Testis (tissue), 3 donors: ENCODE measurements around the gene PLN. TPM values are rescaled to one million over a fixed set of nuclear protein-coding genes. Genes with fewer than 3 reads are reported as not detected.
A peak's percentile ranks its signal among the peaks of the same experiment; 100 is the strongest.

Experiments used
- DNase-seq: peaks from one replicate; pipeline ENCODE4 v3.0.0-alpha.2; 2019
- H3K27ac ChIP-seq, 2 donors: fragments of 200-600 bp; sonication (generic); one replicate each; pipeline ENCODE4 v1.5.1; 2019
- H3K27me3 ChIP-seq: fragments of 200-600 bp; sonication (generic); one replicate; pipeline ENCODE4 v1.5.1; 2019
- H3K36me3 ChIP-seq: fragments of 200-600 bp; sonication (generic); one replicate; pipeline ENCODE4 v1.5.1; 2017; ENCODE audit warnings: low read depth; ENCODE audit errors: missing control alignments
- H3K4me1 ChIP-seq: fragments of 200-600 bp; sonication (generic); one replicate; pipeline ENCODE4 v1.5.1; 2019
- H3K4me3 ChIP-seq, 2 donors: fragments of 200-600 bp; sonication (generic); one replicate each; pipeline ENCODE4 v1.5.1; 2017 to 2019
- H3K9me3 ChIP-seq: fragments of 200-600 bp; sonication (generic); one replicate; pipeline ENCODE4 v1.5.1; 2017
- POLR2A ChIP-seq: fragments of 450-650 bp; IDR thresholded peaks from one replicate; pipeline ENCODE4 v1.6.1; 2017; ENCODE audit warnings: antibody characterized with exemption, mild to moderate bottlenecking, moderate library complexity
- WGBS, 2 donors: methylation state at CpG; one replicate each; pipeline ENCODE4 v1.1.5; 2018; 5-methylcytosine and 5-hydroxymethylcytosine counted together
- intact Hi-C: fragments of 100-400 bp; cut with DNase I; formaldehyde crosslinking; loops from one replicate; pipeline ENCODE4 v1.15.1; 2023; ENCODE audit warnings: low total_unique reads
- polyA plus RNA-seq: library from polyadenylated mRNA; stranded (reverse); fragments of 350-450 nt; fragmentation: Illumina TruSeq; extraction: RNeasy Lipid Tissue Mini Kit (QIAGEN cat#74804); gene quantifications from one replicate; pipeline ENCODE4 v1.2.3, GENCODE V29; 2014; ENCODE audit warnings: low read depth, low replicate concordance; ENCODE audit not compliant: insufficient read depth
- total RNA-seq, 2 donors: library from RNA; depleted of rRNA; stranded (reverse); fragments of >200 nt; gene quantifications; one replicate each; pipeline ENCODE4 v1.2.3, GENCODE V29; 2016
- TF ChIP-seq, protein P1 (sequence below), 3 experiments: fragments of 450-650 bp in 2 of 3; fragments of 200-600 bp in 1 of 3; sonication (generic) in 1 of 3; IDR thresholded peaks; one replicate each; pipeline ENCODE4 v1.5.1; 2016 to 2019; ENCODE audit warnings: antibody characterized with exemption in 3 of 3, mild to moderate bottlenecking in 2 of 3, moderate library complexity in 1 of 3

PLN gene
- total and polyA plus RNA-seq, 3 donors from 2014 or later = 2.0 to 15.2 (median 5.0) TPM

GRCh38 chr6:118509009-118509617, 39.0 kb upstream of the PLN start:
- Histone ChIP-seq H3K4me1 (no peaks in the 10 kb centered on the region), H3K27me3 (no peaks in the 10 kb centered on the region), H3K9me3 (no peaks in the 10 kb centered on the region), H3K36me3 (no peaks in the 10 kb centered on the region), H3K27ac (no peak overlapping the region), H3K4me3 (no peak overlapping the region)
- TF ChIP-seq, protein P1, sequence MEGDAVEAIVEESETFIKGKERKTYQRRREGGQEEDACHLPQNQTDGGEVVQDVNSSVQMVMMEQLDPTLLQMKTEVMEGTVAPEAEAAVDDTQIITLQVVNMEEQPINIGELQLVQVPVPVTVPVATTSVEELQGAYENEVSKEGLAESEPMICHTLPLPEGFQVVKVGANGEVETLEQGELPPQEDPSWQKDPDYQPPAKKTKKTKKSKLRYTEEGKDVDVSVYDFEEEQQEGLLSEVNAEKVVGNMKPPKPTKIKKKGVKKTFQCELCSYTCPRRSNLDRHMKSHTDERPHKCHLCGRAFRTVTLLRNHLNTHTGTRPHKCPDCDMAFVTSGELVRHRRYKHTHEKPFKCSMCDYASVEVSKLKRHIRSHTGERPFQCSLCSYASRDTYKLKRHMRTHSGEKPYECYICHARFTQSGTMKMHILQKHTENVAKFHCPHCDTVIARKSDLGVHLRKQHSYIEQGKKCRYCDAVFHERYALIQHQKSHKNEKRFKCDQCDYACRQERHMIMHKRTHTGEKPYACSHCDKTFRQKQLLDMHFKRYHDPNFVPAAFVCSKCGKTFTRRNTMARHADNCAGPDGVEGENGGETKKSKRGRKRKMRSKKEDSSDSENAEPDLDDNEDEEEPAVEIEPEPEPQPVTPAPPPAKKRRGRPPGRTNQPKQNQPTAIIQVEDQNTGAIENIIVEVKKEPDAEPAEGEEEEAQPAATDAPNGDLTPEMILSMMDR (IDR thresholded peaks at IDR 0.05) = peak in 2 of 3 experiments; percentile 38 to 45
- TF ChIP-seq POLR2A = no peak
- peak; percentile 32 for DNase-seq
- intact Hi-C loops = no loop called here
- whole genome bisulfite sequencing, 2 donors = 64 to 71% methylated on average over 3 of the region's 3 CpGs

DNA sequence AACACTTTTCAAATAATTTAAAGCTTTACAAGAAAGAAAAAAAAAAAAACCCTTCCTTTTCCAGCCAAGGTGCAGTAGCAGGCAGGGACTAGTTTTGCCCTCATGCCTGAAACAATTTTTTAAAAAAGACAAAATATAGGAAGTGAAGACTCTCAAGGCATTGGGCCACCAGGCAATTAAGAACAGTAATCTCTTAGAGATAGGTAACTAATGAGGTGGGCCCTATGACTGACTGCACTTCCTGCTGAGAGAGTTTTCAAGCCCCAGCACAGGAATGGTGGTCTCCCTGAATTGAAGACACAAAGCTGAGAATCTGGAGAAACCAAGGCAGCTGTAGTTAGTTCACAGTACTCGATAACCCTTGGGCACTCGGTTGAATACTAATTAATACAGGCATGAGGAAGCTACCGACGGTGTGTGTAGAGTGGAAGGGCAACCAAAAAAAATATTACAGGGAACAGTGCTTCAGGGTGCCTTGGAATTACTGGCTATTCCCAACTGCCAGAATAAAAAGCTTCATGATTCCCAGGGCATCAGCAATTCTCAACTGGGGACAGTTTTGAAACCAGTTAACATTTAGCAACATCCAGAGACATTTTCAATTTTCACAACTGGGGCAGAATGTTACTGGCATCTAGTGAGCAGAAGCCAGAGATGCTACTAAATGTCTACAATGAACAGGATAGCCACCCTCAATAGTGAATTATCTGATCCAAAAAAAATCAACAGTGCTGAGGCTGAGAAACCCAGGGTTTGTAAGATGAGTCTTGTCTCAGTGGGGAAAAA, 36.0 kb upstream of the PLN start:
- H3K4me1 ChIP-seq = peaks cover 3% of the 10 kb centered on the region
- no peak for TF ChIP-seq POLR2A
- TF ChIP-seq, protein P1 (IDR thresholded peaks at IDR 0.05) = no peak
- no peak overlapping the region for H3K27ac ChIP-seq
- no peaks in the 10 kb centered on the region for H3K9me3 ChIP-seq
- intact Hi-C loops = no loop called here
- no peaks in the 10 kb centered on the region for H3K27me3 ChIP-seq
- no peak for DNase-seq
- 86 to 89% methylated on average over 4 of the region's 4 CpGs for WGBS, 2 donors
- H3K4me3 ChIP-seq = no peak overlapping the region
- H3K36me3 ChIP-seq = no peaks in the 10 kb centered on the region

- DNase-seq = peak; percentile 53
- no peak overlapping the region for H3K4me3 ChIP-seq
- no peak overlapping the region for H3K27ac ChIP-seq
- TF ChIP-seq, protein P1 (IDR thresholded peaks at IDR 0.05) = no peak
- TF ChIP-seq POLR2A = no peak
- H3K9me3 ChIP-seq = no peaks in the 10 kb centered on the region
- H3K27me3 ChIP-seq = no peaks in the 10 kb centered on the region
- peaks cover 3% of the 10 kb centered on the region for H3K4me1 ChIP-seq
- WGBS, 2 donors = 53 to 77% methylated on average over 3 of the region's 3 CpGs
- intact Hi-C loops = no loop called here
- no peaks in the 10 kb centered on the region for H3K36me3 ChIP-seq
Observed at GRCh38 chr6:118514689-118515088, 33.4 kb upstream of the PLN start.

DNA sequence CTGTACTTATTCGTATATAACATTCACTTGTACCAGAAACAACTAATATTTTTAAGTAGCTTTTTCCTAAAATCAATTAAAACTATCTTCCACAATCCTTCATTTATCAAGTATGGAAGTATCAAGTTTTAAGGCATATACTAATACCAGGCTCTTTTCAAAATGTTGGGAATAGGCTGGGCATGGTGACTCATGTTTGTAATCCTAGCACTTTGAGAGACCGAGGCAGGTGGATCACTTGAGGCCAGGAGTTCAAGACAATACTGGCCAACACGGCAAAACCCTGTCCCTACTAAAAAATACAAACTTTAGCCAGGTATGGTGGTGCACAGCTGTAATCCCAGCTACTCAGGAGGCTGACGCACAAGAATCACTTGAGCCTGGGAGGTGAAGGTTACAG, 25.7 kb upstream of the PLN start:
- Histone ChIP-seq H3K4me3 (no peak overlapping the region), H3K9me3 (no peaks in the 10 kb centered on the region), H3K36me3 (no peaks in the 10 kb centered on the region), H3K4me1 (no peaks in the 10 kb centered on the region), H3K27me3 (no peaks in the 10 kb centered on the region), H3K27ac (no peak overlapping the region)
- TF ChIP-seq, protein P1 (IDR thresholded peaks at IDR 0.05) = no peak
- TF ChIP-seq POLR2A = no peak
- intact Hi-C loops = no loop called here
- WGBS, 2 donors = 90 to 96% methylated on average over 4 of the region's 4 CpGs
- DNase-seq = no peak
